Neural cell (in vitro differentiated cells): Measurements from ENCODE around the gene AGK.

Experiments used
- MXI1 ChIP-seq: fragments of 450-650 bp; conservative IDR thresholded peaks from 2 replicates; pipeline ENCODE4 v1.6.1; 2014; ENCODE audit warnings: antibody characterized with exemption, mild to moderate bottlenecking; ENCODE audit not compliant: poor library complexity, severe bottlenecking
- POLR2AphosphoS5 ChIP-seq: IDR thresholded peaks from 2 replicates; pipeline ENCODE4 v1.6.1; 2012
- RAD21 ChIP-seq: fragments of 450-650 bp; conservative IDR thresholded peaks from 2 replicates; pipeline ENCODE4 v1.6.1; 2014; ENCODE audit warnings: antibody characterized with exemption, mild to moderate bottlenecking, moderate library complexity
- SMC3 ChIP-seq: fragments of 450-650 bp; conservative IDR thresholded peaks from 2 replicates; pipeline ENCODE4 v1.6.1; 2014; ENCODE audit warnings: antibody characterized with exemption, mild to moderate bottlenecking, moderate library complexity; ENCODE audit not compliant: poor library complexity
- TF ChIP-seq, protein P1 (sequence below): fragments of 450-650 bp; IDR thresholded peaks from 2 replicates; pipeline ENCODE4 v1.5.1; 2014; ENCODE audit warnings: antibody characterized with exemption, mild to moderate bottlenecking, moderate library complexity; ENCODE audit not compliant: poor library complexity, severe bottlenecking
- TF ChIP-seq, protein P2 (sequence below): IDR thresholded peaks from 2 replicates; pipeline ENCODE4 v1.6.1; 2012; ENCODE audit warnings: borderline replicate concordance

DNA sequence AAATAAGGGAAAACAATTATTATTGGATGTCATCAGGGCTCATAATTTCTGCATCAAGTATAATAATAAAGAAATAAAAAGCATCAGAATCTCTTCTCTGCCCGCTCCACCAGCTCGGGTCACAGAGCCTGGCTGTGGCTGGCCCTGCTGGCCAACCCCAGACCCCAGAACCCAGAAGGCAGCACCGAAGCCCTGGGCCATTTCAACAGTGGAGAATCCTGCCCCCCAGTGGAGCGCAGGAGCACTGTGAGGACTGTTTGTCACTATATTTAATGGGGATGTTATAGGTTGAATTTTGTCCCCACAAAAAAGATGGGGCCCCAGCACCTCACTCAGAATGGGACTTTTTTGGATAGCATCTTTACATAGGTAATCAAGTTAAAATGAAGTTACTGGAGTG, 123.5 kb downstream of the AGK start:
- TF ChIP-seq, protein P1, sequence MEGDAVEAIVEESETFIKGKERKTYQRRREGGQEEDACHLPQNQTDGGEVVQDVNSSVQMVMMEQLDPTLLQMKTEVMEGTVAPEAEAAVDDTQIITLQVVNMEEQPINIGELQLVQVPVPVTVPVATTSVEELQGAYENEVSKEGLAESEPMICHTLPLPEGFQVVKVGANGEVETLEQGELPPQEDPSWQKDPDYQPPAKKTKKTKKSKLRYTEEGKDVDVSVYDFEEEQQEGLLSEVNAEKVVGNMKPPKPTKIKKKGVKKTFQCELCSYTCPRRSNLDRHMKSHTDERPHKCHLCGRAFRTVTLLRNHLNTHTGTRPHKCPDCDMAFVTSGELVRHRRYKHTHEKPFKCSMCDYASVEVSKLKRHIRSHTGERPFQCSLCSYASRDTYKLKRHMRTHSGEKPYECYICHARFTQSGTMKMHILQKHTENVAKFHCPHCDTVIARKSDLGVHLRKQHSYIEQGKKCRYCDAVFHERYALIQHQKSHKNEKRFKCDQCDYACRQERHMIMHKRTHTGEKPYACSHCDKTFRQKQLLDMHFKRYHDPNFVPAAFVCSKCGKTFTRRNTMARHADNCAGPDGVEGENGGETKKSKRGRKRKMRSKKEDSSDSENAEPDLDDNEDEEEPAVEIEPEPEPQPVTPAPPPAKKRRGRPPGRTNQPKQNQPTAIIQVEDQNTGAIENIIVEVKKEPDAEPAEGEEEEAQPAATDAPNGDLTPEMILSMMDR = no peak
- no peak for TF ChIP-seq RAD21
- TF ChIP-seq POLR2AphosphoS5 = no peak
- no peak for TF ChIP-seq MXI1
- no peak for TF ChIP-seq SMC3
- TF ChIP-seq, protein P2, sequence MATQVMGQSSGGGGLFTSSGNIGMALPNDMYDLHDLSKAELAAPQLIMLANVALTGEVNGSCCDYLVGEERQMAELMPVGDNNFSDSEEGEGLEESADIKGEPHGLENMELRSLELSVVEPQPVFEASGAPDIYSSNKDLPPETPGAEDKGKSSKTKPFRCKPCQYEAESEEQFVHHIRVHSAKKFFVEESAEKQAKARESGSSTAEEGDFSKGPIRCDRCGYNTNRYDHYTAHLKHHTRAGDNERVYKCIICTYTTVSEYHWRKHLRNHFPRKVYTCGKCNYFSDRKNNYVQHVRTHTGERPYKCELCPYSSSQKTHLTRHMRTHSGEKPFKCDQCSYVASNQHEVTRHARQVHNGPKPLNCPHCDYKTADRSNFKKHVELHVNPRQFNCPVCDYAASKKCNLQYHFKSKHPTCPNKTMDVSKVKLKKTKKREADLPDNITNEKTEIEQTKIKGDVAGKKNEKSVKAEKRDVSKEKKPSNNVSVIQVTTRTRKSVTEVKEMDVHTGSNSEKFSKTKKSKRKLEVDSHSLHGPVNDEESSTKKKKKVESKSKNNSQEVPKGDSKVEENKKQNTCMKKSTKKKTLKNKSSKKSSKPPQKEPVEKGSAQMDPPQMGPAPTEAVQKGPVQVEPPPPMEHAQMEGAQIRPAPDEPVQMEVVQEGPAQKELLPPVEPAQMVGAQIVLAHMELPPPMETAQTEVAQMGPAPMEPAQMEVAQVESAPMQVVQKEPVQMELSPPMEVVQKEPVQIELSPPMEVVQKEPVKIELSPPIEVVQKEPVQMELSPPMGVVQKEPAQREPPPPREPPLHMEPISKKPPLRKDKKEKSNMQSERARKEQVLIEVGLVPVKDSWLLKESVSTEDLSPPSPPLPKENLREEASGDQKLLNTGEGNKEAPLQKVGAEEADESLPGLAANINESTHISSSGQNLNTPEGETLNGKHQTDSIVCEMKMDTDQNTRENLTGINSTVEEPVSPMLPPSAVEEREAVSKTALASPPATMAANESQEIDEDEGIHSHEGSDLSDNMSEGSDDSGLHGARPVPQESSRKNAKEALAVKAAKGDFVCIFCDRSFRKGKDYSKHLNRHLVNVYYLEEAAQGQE = no peak
